GM21786 (cell line): ENCODE measurements around the gene ERG28.
"Not testable (repeated sequence)": the region's sequence is repeated elsewhere in the genome, so short reads cannot be mapped to it uniquely, and the experiment has no call there.

ENCODE experiments used
- ATAC-seq: cut with Tn5 transposase; IDR thresholded peaks from one replicate; pipeline ENCODE4 v1.9.1; 2021; ENCODE audit not compliant: unreplicated experiment

ERG28 gene

GRCh38 chr14:75660630-75661498, at the start of gene ERG28, which contains the start of gene TTLL5:
ERG28 (minus strand) TSS chr14:75660876; CDS start chr14:75657502, 3,374 bp downstream.
TTLL5 (plus strand) TSS chr14:75661246; CDS start chr14:75663150, 1,904 bp downstream.
- peak; percentile 96 for ATAC-seq

GRCh38 chr14:75709207-75709812, 48.6 kb upstream of the ERG28 start:
- no peak for ATAC-seq

- ATAC-seq: no peak
Measured at GRCh38 chr14:75705014-75705413, 44.3 kb upstream of the ERG28 start.

- no peak for ATAC-seq
Measured at GRCh38 chr14:75703467-75703866, 42.8 kb upstream of the ERG28 start.

- ATAC-seq: no peak
Measured at GRCh38 chr14:75702616-75703261, 42.1 kb upstream of the ERG28 start.

- ATAC-seq: no peak
Measured at GRCh38 chr14:75702122-75702521, 41.4 kb upstream of the ERG28 start.

- no peak for ATAC-seq
Measured at GRCh38 chr14:75700295-75700694, 39.6 kb upstream of the ERG28 start.

- no peak for ATAC-seq
Measured at GRCh38 chr14:75699331-75699730, 38.7 kb upstream of the ERG28 start.

GRCh38 chr14:75697918-75698317, 37.2 kb upstream of the ERG28 start:
- no peak for ATAC-seq

- no peak for ATAC-seq
Measured at GRCh38 chr14:75697386-75697785, 36.7 kb upstream of the ERG28 start.

GRCh38 chr14:75695025-75695424, 34.3 kb upstream of the ERG28 start:
- ATAC-seq: not testable (repeated sequence)

GRCh38 chr14:75690010-75690409, 29.3 kb upstream of the ERG28 start:
- ATAC-seq: no peak

- no peak for ATAC-seq
Measured at GRCh38 chr14:75689012-75689411, 28.3 kb upstream of the ERG28 start.

GRCh38 chr14:75685910-75686309, 25.2 kb upstream of the ERG28 start:
- ATAC-seq: no peak

GRCh38 chr14:75675265-75675960, 14.7 kb upstream of the ERG28 start:
- ATAC-seq: no peak

- no peak for ATAC-seq
Measured at GRCh38 chr14:75673345-75674035, 12.8 kb upstream of the ERG28 start.

GRCh38 chr14:75672605-75673192, 12.0 kb upstream of the ERG28 start:
- no peak for ATAC-seq

- ATAC-seq: no peak
Measured at GRCh38 chr14:75667099-75667765, 6.6 kb upstream of the ERG28 start.

- no peak for ATAC-seq
Measured at GRCh38 chr14:75662966-75663365, 2.3 kb upstream of the ERG28 start.

- no peak for ATAC-seq
Measured at GRCh38 chr14:75661499-75661814, 781 bp upstream of the ERG28 start.
